Stimulated activated CD4-positive, alpha-beta T cell treated with anti-CD3 and anti-CD28 coated beads, Interleukin-1b, Interleukin-23, amount 100 ng/mL, for 1 hour (primary cell): ENCODE data around the gene SPESP1.

Experiments used
- DNase-seq, 2 donors: peaks; one replicate each; pipeline ENCODE4 v3.0.0-alpha.2; 2020; ENCODE audit warnings: low read depth in 2 of 2

The SPESP1 gene

DNA sequence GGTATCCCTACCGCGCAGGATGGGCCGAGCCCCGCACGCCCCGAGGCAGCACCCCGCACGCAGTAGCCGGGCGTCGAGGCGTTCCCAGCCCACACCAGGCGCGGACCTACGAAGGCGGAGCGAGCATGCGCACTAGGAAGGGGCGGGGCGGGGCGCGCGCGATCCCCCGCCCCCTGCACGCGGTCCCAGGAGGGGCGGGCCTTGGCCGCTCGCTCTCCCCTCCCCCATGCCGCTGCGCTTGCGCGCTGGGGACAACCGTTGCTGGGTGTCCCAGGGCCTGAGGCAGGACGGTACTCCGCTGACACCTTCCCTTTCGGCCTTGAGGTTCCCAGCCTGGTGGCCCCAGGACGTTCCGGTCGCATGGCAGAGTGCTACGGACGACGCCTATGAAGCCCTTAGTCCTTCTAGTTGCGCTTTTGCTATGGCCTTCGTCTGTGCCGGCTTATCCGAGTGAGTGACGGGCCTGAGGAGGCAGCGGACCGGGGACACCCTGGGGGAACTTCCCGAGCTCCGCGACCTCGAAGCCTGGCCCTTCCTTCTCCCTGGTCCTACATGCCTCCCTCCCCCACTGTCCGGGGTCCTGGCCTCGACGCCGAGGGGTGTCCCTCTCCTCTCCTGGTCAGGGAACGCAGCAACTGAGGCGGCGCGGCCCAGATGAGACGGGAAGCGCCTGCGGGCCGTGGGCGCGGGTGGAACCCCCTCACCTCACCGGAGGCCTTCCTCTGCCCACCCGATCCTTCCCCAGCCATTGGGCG, at the start of gene SPESP1:
TSS of gene SPESP1 (plus strand) at position 258 of the 755 bp plus-strand sequence. CDS start at position 387, 129 bp downstream.
- DNase-seq: peak in 1 of 2 donors; percentile 29

DNA sequence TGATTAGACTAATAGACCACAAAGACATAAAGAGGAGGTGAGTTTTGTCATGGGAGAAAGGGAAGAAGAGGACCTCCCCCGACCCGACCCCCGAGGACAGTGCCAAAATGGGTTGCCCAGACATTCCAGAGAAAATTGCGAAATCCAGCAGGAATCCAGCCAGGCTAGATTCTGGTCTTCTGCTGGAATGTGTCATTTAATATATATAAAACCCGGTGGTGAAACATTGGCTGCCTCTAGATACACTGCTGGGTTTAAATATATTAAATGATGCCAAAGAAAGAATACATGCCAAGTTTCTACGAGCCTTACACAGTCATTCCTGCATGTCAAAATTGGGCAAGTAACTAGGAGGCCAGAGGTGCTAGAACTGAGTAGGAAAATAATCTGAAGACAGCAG, 45.3 kb upstream of the SPESP1 start:
- no peak for DNase-seq

GRCh38 chr15:68887120-68887519, 43.2 kb upstream of the SPESP1 start:
- no peak for DNase-seq

GRCh38 chr15:68887819-68888218, 42.5 kb upstream of the SPESP1 start:
- no peak for DNase-seq

DNA sequence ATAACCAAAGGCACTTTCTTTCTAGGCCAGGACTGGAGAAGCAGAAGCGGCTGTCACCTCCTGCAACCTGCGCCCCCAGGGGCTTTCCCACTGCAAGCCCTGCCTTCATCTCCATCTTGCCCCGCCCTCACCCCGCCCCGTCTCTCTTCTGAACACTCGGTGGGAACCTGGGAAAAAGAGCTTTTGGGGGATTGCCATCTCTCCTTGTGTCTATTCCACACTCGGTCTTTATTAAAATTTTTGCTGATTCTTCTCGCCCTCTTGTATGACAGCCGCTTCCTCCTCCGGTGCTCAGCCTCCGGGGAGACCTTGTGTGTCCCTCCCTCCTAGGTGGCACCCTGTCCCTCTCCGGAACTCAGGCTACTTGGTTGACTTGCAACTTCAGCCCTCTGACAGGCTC, 41.9 kb upstream of the SPESP1 start:
- DNase-seq: no peak

- no peak for DNase-seq
Measured at GRCh38 chr15:68894208-68894607, 36.1 kb upstream of the SPESP1 start.

DNA sequence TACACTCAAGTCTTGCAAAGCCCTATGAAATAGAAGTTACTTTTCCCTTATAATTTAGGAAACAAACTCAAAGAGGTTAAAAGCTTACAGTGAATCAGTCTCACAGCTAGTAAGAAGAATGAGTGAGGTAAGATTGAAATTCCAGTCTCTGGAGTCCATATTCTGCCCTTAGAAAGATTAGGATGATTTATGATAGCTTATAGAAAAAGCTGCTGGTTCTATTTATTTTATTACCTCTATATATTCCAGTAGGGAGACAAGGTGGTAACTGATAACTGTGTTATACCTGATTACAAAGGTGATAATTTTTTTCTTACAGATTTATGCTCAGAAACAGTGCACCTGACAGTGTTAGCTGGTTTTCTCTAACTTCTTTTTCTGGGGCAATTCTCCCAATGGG, 34.1 kb upstream of the SPESP1 start:
- DNase-seq: no peak

GRCh38 chr15:68897016-68897415, 33.3 kb upstream of the SPESP1 start:
- no peak for DNase-seq

DNA sequence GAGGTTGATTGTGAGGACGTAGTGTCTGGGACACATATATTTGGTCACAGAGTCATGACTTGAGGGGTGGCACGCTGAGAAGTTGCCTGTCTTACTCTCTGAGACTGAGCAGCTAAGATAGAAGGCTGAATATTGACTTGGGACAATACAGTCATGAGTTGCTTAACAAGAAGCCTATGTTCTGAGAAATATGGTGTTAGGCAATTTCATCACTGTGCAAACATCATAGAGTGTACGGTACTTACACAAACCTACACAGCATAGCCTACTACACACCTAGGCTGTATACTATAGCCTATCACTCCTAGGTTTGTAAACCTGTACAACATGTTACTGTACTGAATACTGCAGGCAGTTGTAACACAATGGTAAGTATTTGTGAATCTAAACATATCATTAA, 30.3 kb upstream of the SPESP1 start:
- no peak for DNase-seq

GRCh38 chr15:68907396-68907923, 22.9 kb upstream of the SPESP1 start:
- DNase-seq: no peak

- DNase-seq: no peak
Measured at GRCh38 chr15:68909601-68910100, 20.7 kb upstream of the SPESP1 start.

GRCh38 chr15:68910341-68910740, 20.0 kb upstream of the SPESP1 start:
- DNase-seq: no peak

DNA sequence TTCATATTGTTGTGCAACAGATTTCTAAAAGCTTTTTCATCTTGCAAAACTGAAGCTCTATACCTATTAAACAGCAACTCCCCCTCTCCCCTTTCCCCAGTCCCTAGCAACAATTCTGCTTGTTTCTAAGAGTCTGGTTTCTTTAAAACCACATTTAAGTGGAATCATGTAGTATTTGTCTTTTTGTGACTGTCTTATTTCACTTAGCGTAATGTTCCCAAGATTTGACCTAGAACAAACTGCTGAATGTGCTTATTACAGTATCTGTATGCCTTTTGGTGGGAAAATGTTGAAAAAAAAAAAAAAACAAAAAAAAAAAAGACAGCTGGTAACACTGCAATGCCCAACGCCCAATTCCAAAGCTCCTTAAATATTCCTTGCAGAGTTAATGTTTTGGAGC, 19.5 kb upstream of the SPESP1 start:
- no peak for DNase-seq

DNA sequence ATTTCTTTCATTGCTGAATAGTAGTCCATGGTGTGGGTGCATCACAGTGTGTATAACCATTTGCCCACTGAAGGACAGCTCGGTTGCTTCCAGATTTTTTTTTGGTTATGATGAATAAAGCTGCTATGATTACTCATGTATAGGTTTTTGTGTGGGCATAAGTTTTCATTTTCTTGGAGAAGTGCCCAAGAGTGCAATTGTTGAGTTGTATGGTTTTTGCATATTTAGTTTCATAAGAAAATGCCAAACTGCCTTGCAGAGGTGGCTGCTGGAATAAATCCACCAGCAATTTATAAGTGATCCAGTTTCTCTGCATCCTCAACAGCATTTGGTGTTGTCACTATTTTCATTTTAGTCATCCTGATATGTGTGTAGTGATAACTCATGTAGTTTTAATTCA, 8.4 kb upstream of the SPESP1 start:
- no peak for DNase-seq

DNA sequence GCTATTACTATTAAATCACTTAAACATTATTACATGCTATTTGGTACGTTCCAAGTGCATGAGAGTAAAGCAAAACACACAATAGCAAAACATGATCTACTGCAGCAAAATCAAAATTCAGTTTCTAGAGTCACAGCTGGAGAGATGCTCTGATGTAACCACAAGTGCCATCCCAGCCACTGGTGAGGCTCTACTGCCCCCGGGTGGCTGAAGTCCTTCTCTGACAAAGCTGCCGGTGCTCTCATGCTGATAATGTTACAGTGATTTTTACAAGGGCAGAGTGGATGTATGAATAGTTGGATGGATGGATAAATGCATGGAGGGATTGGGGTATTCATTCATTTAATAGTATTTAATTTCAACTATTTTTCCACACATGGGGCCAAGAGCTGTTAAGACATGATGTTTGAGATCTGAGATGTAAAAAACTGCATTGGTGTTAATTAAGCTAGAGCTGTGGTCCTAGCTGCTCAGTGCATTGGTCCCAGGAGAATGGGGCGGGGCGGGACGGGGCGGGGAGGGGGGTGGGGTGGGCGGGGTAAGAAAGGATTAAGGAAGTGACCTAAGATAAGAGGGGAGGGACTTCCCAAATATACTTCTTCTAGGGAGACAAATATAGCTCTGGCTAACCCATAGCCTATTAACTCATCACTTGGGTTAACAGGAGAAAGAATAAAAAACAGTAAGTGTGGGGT, 5.3 kb upstream of the SPESP1 start:
- DNase-seq: peak in 1 of 2 donors; percentile 33

DNA sequence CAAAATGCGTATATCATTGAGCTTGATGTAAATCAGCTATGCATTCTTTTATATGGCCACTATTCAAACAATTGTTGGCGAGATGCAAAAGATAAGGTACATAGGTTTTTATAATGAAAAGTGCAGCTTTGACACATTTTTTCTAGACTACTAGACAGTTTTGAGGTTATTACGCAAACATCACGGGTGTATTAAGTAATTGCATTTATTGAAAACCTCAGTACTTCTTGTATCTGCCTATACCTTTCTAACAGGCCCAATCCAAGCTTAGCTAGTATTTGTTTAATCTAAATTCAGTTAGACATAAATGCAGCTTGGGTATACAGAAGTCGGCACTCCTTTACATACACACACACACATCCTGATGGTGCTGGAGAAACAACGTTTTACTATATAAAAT, 2.7 kb downstream of the SPESP1 start:
- no peak for DNase-seq

GRCh38 chr15:68934341-68934740, 4.0 kb downstream of the SPESP1 start:
- no peak for DNase-seq

DNA sequence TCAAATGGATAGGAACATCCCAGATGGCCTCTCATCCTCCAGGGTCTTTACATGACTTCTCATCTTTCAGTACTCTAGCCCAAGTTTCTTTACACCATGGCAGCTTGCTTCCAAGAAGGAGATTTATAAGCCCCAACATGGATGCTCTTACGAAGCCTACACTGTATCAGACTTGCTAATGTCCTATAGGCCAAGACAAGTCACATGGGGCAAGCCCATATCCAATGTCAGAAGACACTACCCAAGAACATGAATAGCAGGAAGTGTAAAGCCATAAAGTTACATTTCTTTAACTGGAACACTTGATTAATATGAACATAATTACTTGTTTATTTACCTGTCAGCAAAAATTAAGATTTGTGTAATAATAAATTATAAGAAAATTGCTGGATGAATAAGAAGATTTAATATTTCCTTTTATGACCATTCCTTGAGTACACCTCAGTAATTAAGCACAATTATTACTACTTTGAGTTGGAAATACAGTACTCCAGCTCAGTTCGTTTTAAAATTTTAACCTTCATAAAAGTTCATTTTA, 5.1 kb downstream of the SPESP1 start:
- DNase-seq: no peak

- no peak for DNase-seq
Measured at GRCh38 chr15:68939501-68939900, 9.2 kb downstream of the SPESP1 start.

DNA sequence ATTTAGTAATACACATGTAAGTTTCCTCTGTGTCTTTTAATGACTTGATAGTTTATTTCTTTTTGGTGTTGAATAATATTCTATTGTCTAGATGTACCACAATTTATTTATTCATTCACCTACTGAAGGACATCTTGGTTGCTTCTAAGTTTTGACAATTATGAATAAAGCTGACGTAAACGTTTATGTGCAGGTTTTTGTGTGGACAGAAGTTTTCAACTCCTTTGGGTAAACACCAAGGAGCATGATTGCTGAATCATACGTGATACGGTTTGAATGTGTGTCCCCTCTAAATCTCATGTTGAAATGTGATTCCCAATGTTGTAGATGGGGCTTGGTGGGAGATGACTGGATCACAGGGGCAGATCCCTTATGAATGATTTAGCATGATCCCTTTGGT, 21.5 kb downstream of the SPESP1 start:
- DNase-seq: no peak

DNA sequence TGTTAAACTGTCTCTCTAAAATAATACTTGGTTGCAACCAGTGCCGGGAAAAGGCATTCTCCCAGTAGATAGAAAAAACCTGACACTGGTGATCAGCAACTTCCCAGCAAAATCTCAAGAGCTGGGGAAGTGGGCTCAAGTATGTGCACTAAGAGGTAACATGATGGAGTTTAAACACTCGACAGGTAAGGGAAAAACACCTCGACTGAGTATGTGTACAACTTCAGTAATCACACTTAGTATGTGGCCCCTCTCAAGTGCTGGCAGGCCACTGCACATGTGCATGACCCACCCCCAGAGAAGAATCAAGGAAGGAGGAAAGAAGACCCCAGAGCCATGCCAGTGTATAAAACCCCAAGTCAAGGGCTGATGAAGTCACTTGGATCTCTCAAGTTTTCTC, 27.4 kb downstream of the SPESP1 start:
- DNase-seq: no peak

DNA sequence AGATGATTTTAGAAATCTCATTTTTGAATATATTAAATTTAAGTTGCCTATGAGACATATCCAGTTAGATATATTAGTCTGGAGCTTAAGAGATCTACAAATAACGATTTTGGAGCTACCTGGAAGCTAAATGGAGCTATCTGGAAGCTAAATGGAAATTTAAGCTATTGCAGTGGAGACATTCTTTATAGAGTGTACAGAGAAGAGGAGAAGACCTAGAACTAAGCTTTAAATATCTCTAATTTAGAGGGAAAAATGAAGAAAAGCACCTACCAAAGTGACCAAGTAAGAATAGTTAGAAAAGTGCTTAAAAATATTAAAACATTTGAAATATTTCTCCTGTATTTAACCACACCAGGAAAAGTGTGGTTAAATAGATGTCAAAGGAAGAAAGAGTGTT, 28.3 kb downstream of the SPESP1 start:
- no peak for DNase-seq

DNA sequence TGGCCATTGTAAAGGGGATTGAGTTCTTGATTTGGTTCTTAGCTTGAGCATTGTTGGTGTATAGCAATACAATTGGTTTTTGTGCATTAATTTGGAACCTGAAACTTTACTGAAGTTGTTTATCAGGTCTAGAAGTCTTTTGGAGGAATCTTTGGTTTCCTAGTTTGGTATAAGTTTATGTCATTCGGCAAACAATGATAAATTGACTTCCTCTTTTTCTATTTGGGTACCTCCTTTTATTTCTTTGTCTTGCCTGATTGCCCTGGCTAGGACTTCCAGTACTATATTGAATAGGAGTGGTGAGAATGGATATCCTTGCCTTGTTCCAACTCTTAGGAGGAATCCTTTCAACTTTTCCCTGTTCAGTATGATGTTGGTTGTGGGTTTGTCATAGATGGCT, 32.1 kb downstream of the SPESP1 start:
- DNase-seq: no peak
